ENCODE measurements around the gene SEC31A.

- TF ChIP-seq CTCF (IDR thresholded peaks at IDR 0.05 in 4 of 5, conservative IDR thresholded peaks at IDR 0.05 in 1 of 5) (no peak), POLR2A (IDR thresholded peaks at IDR 0.05) (no peak)
Observed at GRCh38 chr4:82833696-82834313, 57.1 kb downstream of the SEC31A start.
